ENCODE measurements around the gene CTXND2.

CTXND2 gene

GRCh38 chr1:150960646-150961045 is 73.7 kb downstream of the CTXND2 start:
- no peak for FAIRE-seq
- no peak for DNase-seq (ENCODE audit: low spot score)

- FAIRE-seq (no peak), DNase-seq (ENCODE audit: low spot score) (no peak)
These were observed 74.8 kb downstream of the CTXND2 start for GRCh38 chr1:150961756-150962155.

Measured in RCC 7860 (cell line).